Fibroblast of the aortic adventitia (primary cell): ENCODE results near the gene SPRR1B. TPM values are rescaled to one million over a fixed set of nuclear protein-coding genes. Genes with fewer than 3 reads are reported as not detected.

Source experiments
- DNase-seq: peaks from one replicate; pipeline ENCODE4 v3.0.0-alpha.2; 2010; ENCODE audit warnings: low read depth
- H3K4me3 ChIP-seq: 2 replicates; pipeline ENCODE4 v1.5.1; 2011; ENCODE audit warnings: low read depth, mild to moderate bottlenecking, control low read depth, low read length, moderate library complexity
- CTCF ChIP-seq: IDR thresholded peaks from 2 replicates; pipeline ENCODE4 v1.5.1; 2011; ENCODE audit warnings: mild to moderate bottlenecking, low read length, control low read depth, inconsistent platforms; ENCODE audit not compliant: insufficient read depth
- small RNA-seq: library from RNA; depleted of rRNA; stranded (forward); fragments of <200 nt; gene quantifications from one replicate; pipeline ENCODE3, GENCODE V24; 2012
- total RNA-seq: library from RNA; depleted of rRNA; stranded (reverse); fragments of >200 nt; gene quantifications from 2 replicates; pipeline ENCODE4 v1.2.3, GENCODE V29; 2012; ENCODE audit warnings: low replicate concordance

SPRR1B gene
- total RNA-seq, 1 donor = not detected

GRCh38 chr1:153071511-153071910 lies 40.5 kb downstream of the SPRR1B start, which contains the start of gene SPRR2B:
Gene SPRR2B, minus strand, starts transcription at chr1:153071611. Its CDS starts 772 bp downstream, at chr1:153070839.
- no peak for DNase-seq
- H3K4me3 ChIP-seq = no peak within 1 kb of the TSS
- no peak for TF ChIP-seq CTCF

- no peak for DNase-seq
- H3K4me3 ChIP-seq = no peak overlapping the region
- TF ChIP-seq CTCF = no peak
Measured at GRCh38 chr1:153072806-153073726, 42.1 kb downstream of the SPRR1B start.

- H3K4me3 ChIP-seq = no peak overlapping the region
- no peak for DNase-seq
- no peak for TF ChIP-seq CTCF
Measured at GRCh38 chr1:153081736-153082135, 50.7 kb downstream of the SPRR1B start.

Small RNA genes lying within 50 kb of the gene (small RNA-seq; reads per million reads assigned to genes)
- gene AL356867.1 (not detected), gene RF00322 (not detected), gene SPRR1A (not detected)

Other genes starting within 250 kb of the SPRR1B start
- gene LCE1E, start 244.9 kb upstream of the SPRR1B start, total RNA-seq = not detected in 2 replicates
- gene LCE1D, start 234.5 kb upstream of the SPRR1B start, total RNA-seq = not detected in 2 replicates
- gene LCE1C, start 224.6 kb upstream of the SPRR1B start, total RNA-seq = not detected in 2 replicates
- not detected in 2 replicates for gene LCE1B, start 219.2 kb upstream of the SPRR1B start, total RNA-seq
- not detected in 2 replicates for gene LCE1A, start 203.7 kb upstream of the SPRR1B start, total RNA-seq
- not detected in 2 replicates for gene LCE6A, start 188.3 kb upstream of the SPRR1B start, total RNA-seq
- gene LCE7A, start 171.2 kb upstream of the SPRR1B start, total RNA-seq = not detected in 2 replicates
- not detected in 2 replicates for gene SMCP, start 152.9 kb upstream of the SPRR1B start, total RNA-seq
- gene IVL, start 122.7 kb upstream of the SPRR1B start, total RNA-seq = not detected in 2 replicates
- gene SPRR5, start 84.0 kb upstream of the SPRR1B start, total RNA-seq = not detected in 2 replicates
- not detected in 2 replicates for gene SPRR4, start 60.6 kb upstream of the SPRR1B start, total RNA-seq
- not detected in 2 replicates for gene SPRR1A, start 47.1 kb upstream of the SPRR1B start, total RNA-seq
- not detected in 2 replicates for gene SPRR3, start 29.5 kb upstream of the SPRR1B start, total RNA-seq
- gene SPRR2D, start 9.9 kb downstream of the SPRR1B start, total RNA-seq = not detected in 2 replicates
- gene SPRR2A, start 26.3 kb downstream of the SPRR1B start, total RNA-seq = not detected in 2 replicates
- not detected in 2 replicates for gene SPRR2B, start 40.4 kb downstream of the SPRR1B start, total RNA-seq
- not detected in 2 replicates for gene SPRR2E, start 63.3 kb downstream of the SPRR1B start, total RNA-seq
- not detected in 2 replicates for gene SPRR2F, start 82.3 kb downstream of the SPRR1B start, total RNA-seq
- not detected in 2 replicates for gene SPRR2G, start 119.7 kb downstream of the SPRR1B start, total RNA-seq
- not detected in 2 replicates for gene LELP1, start 172.2 kb downstream of the SPRR1B start, total RNA-seq
- gene PRR9, start 186.4 kb downstream of the SPRR1B start, total RNA-seq = not detected in 2 replicates
- not detected in 2 replicates for gene LORICRIN, start 228.5 kb downstream of the SPRR1B start, total RNA-seq